ENCODE results near the gene HEYL. TPM values are rescaled to one million over a fixed set of nuclear protein-coding genes. Genes with fewer than 3 reads are reported as not detected.

The HEYL gene
- total RNA-seq, 1 donor from 2014 or later, result 4.3 TPM

DNA sequence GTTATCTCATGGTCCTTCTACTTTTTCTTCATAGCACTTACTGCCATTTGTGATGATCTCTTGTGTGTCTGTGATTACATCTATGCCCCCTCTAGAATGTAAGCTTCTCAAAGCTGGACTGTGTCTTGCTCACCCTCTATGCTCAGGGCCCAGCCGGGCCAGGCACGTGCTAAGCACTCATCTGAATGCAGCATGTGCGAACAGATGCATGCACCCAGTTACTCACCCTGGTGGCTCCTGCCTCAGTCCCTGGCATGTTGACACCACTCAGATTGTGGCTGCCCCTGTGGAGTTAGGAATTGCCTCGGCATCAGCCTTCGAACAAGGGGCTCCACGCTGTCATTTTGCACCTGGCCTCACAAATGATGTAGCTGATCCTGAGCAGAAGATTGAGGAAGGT is 43.3 kb downstream of the HEYL start:
- Mint-ChIP-seq H3K36me3 (ENCODE audit: insufficient read depth) (no peaks in the 10 kb centered on the region), H3K27me3 (peaks cover 40% of the 10 kb centered on the region), H3K27ac (no peak overlapping the region), H3K4me1 (ENCODE audit: low read depth) (no peaks in the 10 kb centered on the region), H3K4me3 (ENCODE audit: low read depth) (no peak overlapping the region), H3K9me3 (ENCODE audit: low read depth) (no peaks in the 10 kb centered on the region)
- no peak for TF ChIP-seq CTCF (IDR thresholded peaks at IDR 0.05; ENCODE audit: unreplicated experiment)
- DNase-seq (ENCODE audit: low spot score, unreplicated experiment), result no peak

DNA sequence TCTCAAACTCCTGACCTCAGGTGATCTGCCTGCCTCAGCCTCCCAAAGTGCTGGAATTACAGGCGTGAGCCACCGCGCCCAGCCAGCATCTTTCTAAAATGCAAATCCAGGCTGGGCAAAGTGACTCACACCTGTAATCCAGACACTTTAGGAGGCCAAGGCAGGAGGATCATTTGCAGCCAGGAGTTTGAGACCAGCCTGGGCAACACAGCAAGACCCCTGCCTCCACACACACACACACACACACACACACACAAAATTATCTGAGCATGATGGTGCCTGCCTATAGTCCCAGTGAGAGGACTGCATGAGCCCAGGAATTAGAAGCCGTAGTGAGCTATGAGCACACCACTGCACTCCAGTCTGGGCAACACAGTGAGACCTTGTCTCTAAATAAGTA is 46.1 kb downstream of the HEYL start:
- no peak for DNase-seq (ENCODE audit: low spot score, unreplicated experiment)
- H3K27me3 Mint-ChIP-seq, result peaks cover 42% of the 10 kb centered on the region
- no peaks in the 10 kb centered on the region for H3K9me3 Mint-ChIP-seq (ENCODE audit: low read depth)
- H3K36me3 Mint-ChIP-seq (ENCODE audit: insufficient read depth), result no peaks in the 10 kb centered on the region
- H3K4me3 Mint-ChIP-seq (ENCODE audit: low read depth), result no peak overlapping the region
- no peak for TF ChIP-seq CTCF (IDR thresholded peaks at IDR 0.05; ENCODE audit: unreplicated experiment)
- no peak overlapping the region for H3K27ac Mint-ChIP-seq
- no peaks in the 10 kb centered on the region for H3K4me1 Mint-ChIP-seq (ENCODE audit: low read depth)

- Mint-ChIP-seq H3K4me1 (ENCODE audit: low read depth) (no peaks in the 10 kb centered on the region), H3K27ac (no peak overlapping the region), H3K9me3 (ENCODE audit: low read depth) (no peaks in the 10 kb centered on the region), H3K4me3 (ENCODE audit: low read depth) (no peak overlapping the region), H3K36me3 (ENCODE audit: insufficient read depth) (no peaks in the 10 kb centered on the region), H3K27me3 (peaks cover 42% of the 10 kb centered on the region)
- no peak for TF ChIP-seq CTCF (IDR thresholded peaks at IDR 0.05; ENCODE audit: unreplicated experiment)
- DNase-seq (ENCODE audit: low spot score, unreplicated experiment), result no peak
Measured at GRCh38 chr1:39592069-39592468, 47.4 kb downstream of the HEYL start.

- Mint-ChIP-seq H3K9me3 (ENCODE audit: low read depth) (no peaks in the 10 kb centered on the region), H3K27ac (no peak overlapping the region), H3K4me1 (ENCODE audit: low read depth) (no peaks in the 10 kb centered on the region), H3K4me3 (ENCODE audit: low read depth) (no peak overlapping the region), H3K27me3 (peaks cover 35% of the 10 kb centered on the region), H3K36me3 (ENCODE audit: insufficient read depth) (no peaks in the 10 kb centered on the region)
- no peak for TF ChIP-seq CTCF (IDR thresholded peaks at IDR 0.05; ENCODE audit: unreplicated experiment)
- no peak for DNase-seq (ENCODE audit: low spot score, unreplicated experiment)
Measured at GRCh38 chr1:39590546-39590945, 48.9 kb downstream of the HEYL start.

DNA sequence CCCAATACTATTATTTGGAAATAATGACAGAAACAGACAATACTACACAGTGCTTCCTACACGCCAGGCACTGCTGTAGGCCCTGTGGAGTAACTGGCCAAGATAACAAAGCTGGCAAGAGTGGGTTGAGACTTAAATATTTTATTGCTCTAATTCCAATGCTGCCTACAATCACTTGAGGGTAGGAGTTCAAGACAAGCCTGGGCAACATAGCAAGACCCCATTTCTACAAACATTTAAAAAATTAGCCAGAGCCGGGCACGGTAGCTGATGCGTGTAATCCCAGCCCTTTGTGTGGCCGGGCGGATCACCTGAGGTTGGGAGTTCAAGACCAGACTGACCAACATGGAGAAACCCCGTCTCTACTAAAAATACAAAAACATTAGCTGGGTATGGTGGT is 53.5 kb downstream of the HEYL start:
- DNase-seq (ENCODE audit: low spot score, unreplicated experiment), result no peak
- H3K4me1 Mint-ChIP-seq (ENCODE audit: low read depth), result no peaks in the 10 kb centered on the region
- no peaks in the 10 kb centered on the region for H3K9me3 Mint-ChIP-seq (ENCODE audit: low read depth)
- H3K27ac Mint-ChIP-seq, result no peak overlapping the region
- H3K36me3 Mint-ChIP-seq (ENCODE audit: insufficient read depth), result no peaks in the 10 kb centered on the region
- H3K27me3 Mint-ChIP-seq, result peaks cover 17% of the 10 kb centered on the region
- TF ChIP-seq CTCF (IDR thresholded peaks at IDR 0.05; ENCODE audit: unreplicated experiment), result no peak
- no peak overlapping the region for H3K4me3 Mint-ChIP-seq (ENCODE audit: low read depth)

Data from progenitor cell of endocrine pancreas (in vitro differentiated cells).